PFSK-1 (cell line): Measurements from ENCODE around the gene BIRC7. TPM values are rescaled to one million over a fixed set of nuclear protein-coding genes. Genes with fewer than 3 reads are reported as not detected.

Experiments used
- FOXP2 ChIP-seq: optimal IDR thresholded peaks from 2 replicates; pipeline ENCODE3; 2011; ENCODE audit warnings: borderline replicate concordance, control low read depth, inconsistent platforms; ENCODE audit not compliant: insufficient read depth; ENCODE audit errors: extremely low read length, extremely low read depth
- POLR2AphosphoS5 ChIP-seq: IDR thresholded peaks from 2 replicates; pipeline ENCODE4 v1.6.1; 2012; ENCODE audit warnings: low read depth, mild to moderate bottlenecking, control low read depth, low read length, moderate library complexity
- SIN3A ChIP-seq: IDR thresholded peaks from 2 replicates; pipeline ENCODE4 v1.6.1; 2012; ENCODE audit warnings: mild to moderate bottlenecking, low read length, moderate library complexity, borderline replicate concordance; ENCODE audit not compliant: insufficient read depth
- TAF1 ChIP-seq: IDR thresholded peaks from 2 replicates; pipeline ENCODE4 v1.6.1; 2012; ENCODE audit warnings: low read length, control low read depth, borderline replicate concordance; ENCODE audit not compliant: insufficient read depth
- polyA plus RNA-seq: library from polyadenylated mRNA; unstranded; fragments of >200 nt; gene quantifications from one replicate; pipeline ENCODE4 v1.2.1, GENCODE V29; 2012; ENCODE audit warnings: low read depth, missing spikeins; ENCODE audit not compliant: insufficient read length
- TF ChIP-seq, protein P1 (sequence below), 2 experiments: IDR thresholded peaks; 2 replicates each; pipeline versions ENCODE4 v1.6.1 to v1.8.0; 2011 to 2012; ENCODE audit warnings: low read depth in 2 of 2, low read length in 2 of 2, control low read depth in 1 of 2, inconsistent platforms in 1 of 2, mild to moderate bottlenecking in 1 of 2, moderate library complexity in 1 of 2; ENCODE audit not compliant: insufficient read depth in 1 of 2

Gene BIRC7, protein sequence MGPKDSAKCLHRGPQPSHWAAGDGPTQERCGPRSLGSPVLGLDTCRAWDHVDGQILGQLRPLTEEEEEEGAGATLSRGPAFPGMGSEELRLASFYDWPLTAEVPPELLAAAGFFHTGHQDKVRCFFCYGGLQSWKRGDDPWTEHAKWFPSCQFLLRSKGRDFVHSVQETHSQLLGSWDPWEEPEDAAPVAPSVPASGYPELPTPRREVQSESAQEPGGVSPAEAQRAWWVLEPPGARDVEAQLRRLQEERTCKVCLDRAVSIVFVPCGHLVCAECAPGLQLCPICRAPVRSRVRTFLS
- 11.5 TPM for polyA plus RNA-seq

DNA sequence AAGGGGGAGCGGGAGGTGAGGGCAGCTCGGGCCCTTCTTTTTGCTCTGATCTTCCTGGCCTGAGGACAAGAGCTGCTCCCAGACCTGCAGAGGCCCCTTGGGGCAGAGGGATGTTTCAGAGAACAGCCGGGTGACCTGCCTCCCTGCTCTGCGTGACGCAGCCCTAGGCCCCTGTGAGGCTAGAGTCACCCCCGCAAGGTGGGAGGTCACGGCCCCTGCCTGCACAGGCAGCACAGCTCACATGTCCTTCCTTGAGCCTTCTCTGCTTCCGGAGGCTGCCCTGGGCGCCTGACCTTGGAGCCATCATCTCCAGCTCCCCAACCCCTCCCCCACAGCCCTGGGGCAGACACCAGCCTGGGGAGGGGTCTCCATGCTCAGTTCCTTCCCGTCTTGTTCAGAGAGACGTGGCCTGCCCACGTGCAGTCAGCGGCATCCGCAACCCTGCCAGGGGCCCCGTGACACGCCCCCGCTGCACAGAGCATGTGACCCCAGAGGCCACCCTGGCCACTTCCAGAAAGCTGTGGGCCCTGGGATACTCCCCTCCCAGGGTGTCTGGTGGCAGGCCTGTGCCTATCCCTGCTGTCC, at the start of gene BIRC7:
TSS of gene BIRC7 (plus strand) at position 507 of the 585 bp plus-strand sequence. CDS start 192 bp downstream, outside the sequence.
- TF ChIP-seq FOXP2 (no peak), TAF1 (no peak), POLR2AphosphoS5 (no peak), SIN3A (no peak)
- TF ChIP-seq, protein P1, sequence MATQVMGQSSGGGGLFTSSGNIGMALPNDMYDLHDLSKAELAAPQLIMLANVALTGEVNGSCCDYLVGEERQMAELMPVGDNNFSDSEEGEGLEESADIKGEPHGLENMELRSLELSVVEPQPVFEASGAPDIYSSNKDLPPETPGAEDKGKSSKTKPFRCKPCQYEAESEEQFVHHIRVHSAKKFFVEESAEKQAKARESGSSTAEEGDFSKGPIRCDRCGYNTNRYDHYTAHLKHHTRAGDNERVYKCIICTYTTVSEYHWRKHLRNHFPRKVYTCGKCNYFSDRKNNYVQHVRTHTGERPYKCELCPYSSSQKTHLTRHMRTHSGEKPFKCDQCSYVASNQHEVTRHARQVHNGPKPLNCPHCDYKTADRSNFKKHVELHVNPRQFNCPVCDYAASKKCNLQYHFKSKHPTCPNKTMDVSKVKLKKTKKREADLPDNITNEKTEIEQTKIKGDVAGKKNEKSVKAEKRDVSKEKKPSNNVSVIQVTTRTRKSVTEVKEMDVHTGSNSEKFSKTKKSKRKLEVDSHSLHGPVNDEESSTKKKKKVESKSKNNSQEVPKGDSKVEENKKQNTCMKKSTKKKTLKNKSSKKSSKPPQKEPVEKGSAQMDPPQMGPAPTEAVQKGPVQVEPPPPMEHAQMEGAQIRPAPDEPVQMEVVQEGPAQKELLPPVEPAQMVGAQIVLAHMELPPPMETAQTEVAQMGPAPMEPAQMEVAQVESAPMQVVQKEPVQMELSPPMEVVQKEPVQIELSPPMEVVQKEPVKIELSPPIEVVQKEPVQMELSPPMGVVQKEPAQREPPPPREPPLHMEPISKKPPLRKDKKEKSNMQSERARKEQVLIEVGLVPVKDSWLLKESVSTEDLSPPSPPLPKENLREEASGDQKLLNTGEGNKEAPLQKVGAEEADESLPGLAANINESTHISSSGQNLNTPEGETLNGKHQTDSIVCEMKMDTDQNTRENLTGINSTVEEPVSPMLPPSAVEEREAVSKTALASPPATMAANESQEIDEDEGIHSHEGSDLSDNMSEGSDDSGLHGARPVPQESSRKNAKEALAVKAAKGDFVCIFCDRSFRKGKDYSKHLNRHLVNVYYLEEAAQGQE (IDR thresholded peaks at IDR 0.05; ENCODE audit: insufficient read depth in 1 of 2, low read depth in 2 of 2, low read length in 2 of 2) = no peak

DNA sequence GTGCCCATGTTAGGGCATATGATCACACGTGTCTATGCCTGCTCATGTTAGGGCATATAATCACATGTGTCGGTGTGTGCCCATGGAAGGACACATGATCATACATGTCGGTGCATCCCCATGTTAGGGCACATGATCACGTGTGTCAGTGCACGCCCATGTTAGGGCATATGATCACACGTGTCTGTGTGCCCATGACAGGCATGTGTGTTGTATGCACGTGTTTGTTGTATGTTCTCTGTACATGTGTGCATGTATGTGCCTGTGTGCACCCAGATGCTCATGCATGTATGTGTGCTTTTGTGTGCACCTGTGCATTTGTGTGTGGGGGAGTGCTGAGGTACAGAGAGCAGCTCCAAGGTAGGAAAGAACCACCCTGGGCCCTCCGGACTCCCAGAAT, 49.6 kb upstream of the BIRC7 start:
- TF ChIP-seq, protein P1 (IDR thresholded peaks at IDR 0.05; ENCODE audit: insufficient read depth in 1 of 2, low read depth in 2 of 2, low read length in 2 of 2) = no peak
- TF ChIP-seq TAF1 (no peak), SIN3A (no peak), POLR2AphosphoS5 (no peak), FOXP2 (no peak)

DNA sequence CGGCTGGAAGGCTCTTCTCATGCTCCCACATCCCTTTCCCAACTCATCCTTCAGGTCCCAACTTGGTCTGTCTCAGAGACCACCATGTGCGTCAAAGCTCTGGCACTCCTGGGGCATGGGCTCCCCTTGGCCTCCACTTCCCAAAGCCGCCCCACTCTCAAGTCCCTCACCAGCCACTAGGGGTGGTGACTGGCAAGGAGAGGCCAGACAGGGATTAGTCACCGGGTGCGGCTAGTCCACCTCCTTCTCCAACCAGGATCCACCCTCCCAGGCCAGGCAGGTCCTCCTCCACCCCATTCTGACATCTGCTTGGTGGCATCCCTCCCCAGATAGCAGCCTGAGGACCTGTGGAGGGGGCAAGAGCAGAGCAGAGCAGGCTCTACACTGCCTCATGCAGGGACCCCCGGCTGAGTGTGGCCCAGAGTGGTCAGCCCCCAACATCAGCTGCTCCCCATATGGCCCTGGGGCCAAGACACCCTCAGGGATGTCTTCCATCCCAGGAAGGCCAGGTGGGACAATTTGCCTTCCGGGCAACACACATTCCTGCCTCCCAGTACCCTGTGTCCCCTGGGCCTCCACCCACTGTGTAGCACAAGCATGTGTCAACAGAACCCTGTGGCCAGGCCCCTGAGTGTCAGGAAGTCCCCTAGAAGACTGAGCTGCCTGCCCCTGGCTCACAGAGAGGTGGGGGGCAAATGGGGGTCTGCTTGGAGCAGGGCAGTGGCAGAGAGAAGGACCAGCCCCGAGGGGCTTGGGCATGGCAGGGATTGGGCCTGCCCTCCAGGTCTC, 49.0 kb upstream of the BIRC7 start:
- TF ChIP-seq SIN3A (no peak), POLR2AphosphoS5 (no peak), FOXP2 (no peak), TAF1 (no peak)
- TF ChIP-seq, protein P1 (IDR thresholded peaks at IDR 0.05; ENCODE audit: insufficient read depth in 1 of 2, low read depth in 2 of 2, low read length in 2 of 2) = no peak

DNA sequence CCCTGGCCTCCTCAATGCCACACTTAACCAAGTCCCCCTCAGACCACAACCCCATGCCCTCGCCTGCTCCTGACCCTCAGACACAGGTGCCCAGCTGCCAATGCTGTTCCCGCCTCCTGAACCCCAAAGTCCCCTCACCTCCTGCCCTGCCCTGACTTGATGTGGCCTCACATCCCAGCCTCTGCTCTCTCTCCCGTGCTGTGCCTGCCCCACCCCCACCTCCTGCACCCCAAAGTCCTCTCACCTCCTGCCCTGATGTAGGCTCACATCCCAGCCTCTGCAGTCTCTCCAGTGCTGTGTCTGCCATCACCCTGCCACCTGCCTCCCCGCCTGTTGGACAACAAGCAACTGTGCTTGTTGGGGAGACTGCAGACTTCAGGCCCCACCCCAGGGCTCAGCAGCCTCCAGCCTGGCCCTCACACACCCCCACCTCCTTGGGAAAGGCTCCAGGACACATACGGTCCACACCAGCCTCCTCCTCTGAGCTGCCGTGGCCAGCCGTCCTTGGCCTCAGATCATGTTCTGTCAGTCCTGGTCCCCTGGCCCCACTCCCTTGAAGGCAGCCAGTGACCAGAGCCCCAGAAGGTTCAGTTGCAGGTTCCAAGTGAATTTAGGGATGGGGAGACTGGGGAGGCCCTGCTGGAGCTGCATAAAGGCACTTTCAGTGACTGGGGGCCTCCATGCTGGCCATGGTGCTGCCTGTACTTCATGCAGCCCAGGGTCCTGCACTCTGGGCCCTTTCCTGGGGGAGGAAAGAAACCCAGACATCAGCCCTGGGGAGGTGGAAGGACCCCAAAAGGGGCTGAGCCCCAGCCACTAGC, 48.2 kb upstream of the BIRC7 start:
- no peak for TF ChIP-seq TAF1
- TF ChIP-seq SIN3A = no peak
- no peak for TF ChIP-seq FOXP2
- TF ChIP-seq, protein P1 (IDR thresholded peaks at IDR 0.05; ENCODE audit: insufficient read depth in 1 of 2, low read depth in 2 of 2, low read length in 2 of 2) = no peak
- TF ChIP-seq POLR2AphosphoS5 = no peak
